Calu3 (cell line): ENCODE measurements around the gene ACAP2. TPM values are rescaled to one million over a fixed set of nuclear protein-coding genes. Genes with fewer than 3 reads are reported as not detected.

ENCODE experiments used
- BruUV-seq: library from RNA; stranded (reverse); fragments of 400-500 nt; replicated peaks from 2 replicates; lab custom pipeline; 2021; lab: Mats Ljungman, UMichigan
- CTCF ChIA-PET: fragments of 300-600 bp; sonication (Branson Sonifier 250); formaldehyde crosslinking; loops from one replicate; lab custom pipeline; 2022; ENCODE audit warnings: antibody characterized with exemption; lab: Charles Lee
- DNase-seq: peaks from one replicate; pipeline ENCODE4 v3.0.0; 2022
- H3K27ac Mint-ChIP-seq: one replicate; pipeline ENCODE4 v1.8.0; 2022; ENCODE audit warnings: mixed read lengths; ENCODE audit not compliant: unreplicated experiment
- H3K27me3 Mint-ChIP-seq: one replicate; pipeline ENCODE4 v1.8.0; 2022; ENCODE audit warnings: mixed read lengths; ENCODE audit not compliant: unreplicated experiment
- H3K36me3 Mint-ChIP-seq: one replicate; pipeline ENCODE4 v1.8.0; 2022; ENCODE audit warnings: mild to moderate bottlenecking, moderate library complexity, mixed read lengths; ENCODE audit not compliant: insufficient read depth, unreplicated experiment
- H3K4me1 Mint-ChIP-seq: one replicate; pipeline ENCODE4 v1.8.0; 2022; ENCODE audit warnings: mild to moderate bottlenecking, low read depth, mixed read lengths; ENCODE audit not compliant: unreplicated experiment
- H3K4me3 Mint-ChIP-seq: one replicate; pipeline ENCODE4 v1.8.0; 2022; ENCODE audit warnings: mild to moderate bottlenecking, low read depth, moderate library complexity, mixed read lengths; ENCODE audit not compliant: unreplicated experiment
- H3K9me3 Mint-ChIP-seq: one replicate; pipeline ENCODE4 v1.8.0; 2022; ENCODE audit warnings: low read depth, mixed read lengths; ENCODE audit not compliant: unreplicated experiment
- CTCF ChIP-seq: fragments of 200-600 bp; IDR thresholded peaks from one replicate; pipeline ENCODE4 v1.8.0; 2022; ENCODE audit warnings: antibody characterized with exemption; ENCODE audit not compliant: unreplicated experiment
- intact Hi-C: fragments of 100-400 bp; cut with micrococcal nuclease; formaldehyde crosslinking; loops from one replicate; pipeline ENCODE4 v1.10.0; 2022; ENCODE audit not compliant: unreplicated experiment
- total RNA-seq: library from RNA; stranded (reverse); gene quantifications from 2 replicates; pipeline ENCODE4 v1.2.3, GENCODE V29; 2022

The ACAP2 gene
- total RNA-seq, 1 experiment from 2014 or later, result 74.0 TPM

GRCh38 chr3:195441992-195442572 is 738 bp downstream of the ACAP2 start:
- Mint-ChIP-seq H3K4me3 (peak overlapping the region; percentile 100), H3K4me1 (peaks cover 32% of the 10 kb centered on the region), H3K9me3 (no peaks in the 10 kb centered on the region), H3K36me3 (peaks cover 30% of the 10 kb centered on the region), H3K27ac (peak overlapping the region; percentile 94), H3K27me3 (no peaks in the 10 kb centered on the region)
- CTCF ChIA-PET, result interaction anchor here (0.6 to 6.0 kb wide), 6 partner anchors 22 to 798 kb away, joined by 4 to 36 read pairs (median 4); partner anchors contain the start of genes PPP1R2 and XXYLT1
- peak; percentile 43 for DNase-seq
- no peak for TF ChIP-seq CTCF
- intact Hi-C loops, result loop anchor here (5.0 kb wide), 1 partner anchor 170 kb away; the partner anchor contains the start of gene XXYLT1
- no TSS peak for BruUV-seq

- TF ChIP-seq CTCF, result no peak
- Mint-ChIP-seq H3K27me3 (no peaks in the 10 kb centered on the region), H3K4me3 (peak overlapping the region; percentile 100), H3K4me1 (peaks cover 32% of the 10 kb centered on the region), H3K27ac (peak overlapping the region; percentile 94), H3K36me3 (peaks cover 30% of the 10 kb centered on the region), H3K9me3 (no peaks in the 10 kb centered on the region)
- CTCF ChIA-PET, result interaction anchor here (6.0 kb wide), 1 partner anchor 171 kb away, joined by 36 read pairs; the partner anchor contains the start of gene XXYLT1
- intact Hi-C loops, result loop anchor here (5.0 kb wide), 1 partner anchor 169 kb away; the partner anchor contains the start of gene XXYLT1
- BruUV-seq, result no TSS peak
- peak; percentile 41 for DNase-seq
These were observed 1.3 kb downstream of the ACAP2 start for GRCh38 chr3:195441476-195441991.

- Mint-ChIP-seq H3K27me3 (no peaks in the 10 kb centered on the region), H3K4me1 (peaks cover 32% of the 10 kb centered on the region), H3K4me3 (peak overlapping the region; percentile 100), H3K27ac (peak overlapping the region; percentile 94), H3K9me3 (no peaks in the 10 kb centered on the region), H3K36me3 (peaks cover 30% of the 10 kb centered on the region)
- CTCF ChIA-PET, result interaction anchor here (0.6 to 6.0 kb wide), 2 partner anchors 170 to 208 kb away, joined by 3 to 36 read pairs; partner anchors contain the start of gene XXYLT1
- no peak for TF ChIP-seq CTCF
- DNase-seq, result no peak
- TSS peak; percentile 67 for BruUV-seq
- intact Hi-C loops, result loop anchor here (5.0 kb wide), 1 partner anchor 169 kb away; the partner anchor contains the start of gene XXYLT1
These were observed 1.8 kb downstream of the ACAP2 start for GRCh38 chr3:195441051-195441450.

- no peaks in the 10 kb centered on the region for H3K9me3 Mint-ChIP-seq
- BruUV-seq, result no TSS peak
- intact Hi-C loops, result loop anchor here (5.0 kb wide), 1 partner anchor 168 kb away; the partner anchor contains the start of gene XXYLT1
- peaks cover 30% of the 10 kb centered on the region for H3K36me3 Mint-ChIP-seq
- H3K4me3 Mint-ChIP-seq, result peak overlapping the region; percentile 100
- CTCF ChIA-PET, result interaction anchor here (0.6 to 6.0 kb wide), 3 partner anchors 52 to 207 kb away, joined by 3 to 36 read pairs (median 3); partner anchors contain the start of gene XXYLT1
- H3K27me3 Mint-ChIP-seq, result no peaks in the 10 kb centered on the region
- H3K4me1 Mint-ChIP-seq, result peaks cover 32% of the 10 kb centered on the region
- no peak for TF ChIP-seq CTCF
- peak overlapping the region; percentile 73 for H3K27ac Mint-ChIP-seq
- no peak for DNase-seq
These were observed 2.4 kb downstream of the ACAP2 start for GRCh38 chr3:195440379-195440778.
